ENCODE results near the gene TEX2. TPM values are rescaled to one million over a fixed set of nuclear protein-coding genes. Genes with fewer than 3 reads are reported as not detected.
A peak's percentile ranks its signal among the peaks of the same experiment; 100 is the strongest.

Gene TEX2
- total RNA-seq, 4 donors from 2014 or later, result 12.3 to 137 (median 30.3) TPM

- no peak for DNase-seq
- Histone ChIP-seq H3K36me3 (peaks cover 0 to 3% (median 0%) of the 10 kb centered on the region in 4 donors), H3K9me3 (no peaks in the 10 kb centered on the region), H3K4me3 (no peak overlapping the region), H3K27ac (peak overlapping the region in 1 of 4 donors; percentile 1), H3K27me3 (no peaks in the 10 kb centered on the region), H3K4me1 (peaks cover 8 to 20% (median 17%) of the 10 kb centered on the region in 4 donors)
- in situ Hi-C loops (cut with MboI; ENCODE audit: low pct_ligation_motif_present in 1 of 4, low pct_unique_long_range_greater_than_20kb in 1 of 4, low sequenced_read_pairs in 3 of 4) (loop anchor here in 2 of 4 donors (10.0 to 25.0 kb wide), 2 partner anchors 114 to 236 kb away; partner anchors contain the start of genes CSHL1 (in 1 of the 2) and GH1 (in 1 of the 2)), intact Hi-C loops (cut with DNase I; ENCODE audit: low total_unique reads) (loop anchor here (5.0 kb wide), 1 partner anchor 139 kb away; no protein-coding TSS in a partner anchor)
- TF ChIP-seq POLR2A (IDR thresholded peaks at IDR 0.05), result no peak
- no peak for TF ChIP-seq EP300 (IDR thresholded peaks at IDR 0.05; ENCODE audit: low read depth)
- no peak for TF ChIP-seq POLR2AphosphoS5 (IDR thresholded peaks at IDR 0.05)
- no peak for TF ChIP-seq CTCF (IDR thresholded peaks at IDR 0.05)
- WGBS, 2 donors (ENCODE audit: low coverage in 1 of 2), result 86 to 100% methylated on average over 1 to 4 of the region's 4 CpGs
Measured at GRCh38 chr17:64148699-64149098, 114.4 kb downstream of the TEX2 start.

GRCh38 chr17:64148017-64148631 lies 114.9 kb downstream of the TEX2 start:
- Histone ChIP-seq H3K9me3 (no peaks in the 10 kb centered on the region), H3K27me3 (no peaks in the 10 kb centered on the region), H3K4me1 (peaks cover 8 to 20% (median 17%) of the 10 kb centered on the region in 4 donors), H3K4me3 (no peak overlapping the region), H3K36me3 (peaks cover 0 to 3% (median 0%) of the 10 kb centered on the region in 4 donors), H3K27ac (peak overlapping the region in 3 of 4 donors; percentile 93 to 96 (median 96))
- no peak for TF ChIP-seq POLR2A (IDR thresholded peaks at IDR 0.05)
- in situ Hi-C loops (cut with MboI; ENCODE audit: low pct_ligation_motif_present in 1 of 4, low pct_unique_long_range_greater_than_20kb in 1 of 4, low sequenced_read_pairs in 3 of 4) (loop anchor here in 2 of 4 donors (10.0 to 25.0 kb wide), 2 partner anchors 113 to 236 kb away; partner anchors contain the start of genes CSHL1 (in 1 of the 2) and GH1 (in 1 of the 2)), intact Hi-C loops (cut with DNase I; ENCODE audit: low total_unique reads) (loop anchor here (5.0 kb wide), 1 partner anchor 139 kb away; no protein-coding TSS in a partner anchor)
- DNase-seq, result no peak
- WGBS, 2 donors (ENCODE audit: low coverage in 1 of 2), result 66 to 67% methylated on average over 4 to 8 of the region's 8 CpGs

- peak overlapping the region; percentile 92 to 96 (median 94) for H3K27ac ChIP-seq
- peak overlapping the region in 3 of 4 donors; percentile 62 to 70 (median 65) for H3K4me3 ChIP-seq
- WGBS, 2 donors (ENCODE audit: low coverage in 1 of 2), result 30 to 36% methylated on average over 12 to 15 of the region's 15 CpGs
- DNase-seq, result no peak
- intact Hi-C loops (cut with DNase I; ENCODE audit: low total_unique reads) (loop anchor here (5.0 kb wide), 1 partner anchor 140 kb away; no protein-coding TSS in a partner anchor), in situ Hi-C loops (cut with MboI; ENCODE audit: low pct_ligation_motif_present in 1 of 4, low pct_unique_long_range_greater_than_20kb in 1 of 4, low sequenced_read_pairs in 3 of 4) (loop anchor here in 2 of 4 donors (10.0 to 25.0 kb wide), 2 partner anchors 113 to 235 kb away; partner anchors contain the start of genes CSHL1 (in 1 of the 2) and GH1 (in 1 of the 2))
- H3K36me3 ChIP-seq, result no peaks in the 10 kb centered on the region
- no peaks in the 10 kb centered on the region for H3K9me3 ChIP-seq
- peaks cover 8 to 20% (median 17%) of the 10 kb centered on the region in 4 donors for H3K4me1 ChIP-seq
- no peak for TF ChIP-seq CTCF (IDR thresholded peaks at IDR 0.05)
- TF ChIP-seq EP300 (IDR thresholded peaks at IDR 0.05; ENCODE audit: low read depth), result no peak
- TF ChIP-seq POLR2AphosphoS5 (IDR thresholded peaks at IDR 0.05), result no peak
- TF ChIP-seq POLR2A (IDR thresholded peaks at IDR 0.05), result no peak
- no peaks in the 10 kb centered on the region for H3K27me3 ChIP-seq
Measured at GRCh38 chr17:64147110-64148016, 115.7 kb downstream of the TEX2 start.

GRCh38 chr17:64146418-64147109 lies 116.5 kb downstream of the TEX2 start:
- TF ChIP-seq CTCF (IDR thresholded peaks at IDR 0.05) (no peak), POLR2AphosphoS5 (IDR thresholded peaks at IDR 0.05) (peak in 1 of 3 donors; percentile 33)
- Histone ChIP-seq H3K27me3 (no peaks in the 10 kb centered on the region), H3K9me3 (no peaks in the 10 kb centered on the region), H3K27ac (peak overlapping the region; percentile 92 to 96 (median 94)), H3K4me3 (peak overlapping the region; percentile 62 to 87 (median 68)), H3K4me1 (peaks cover 8 to 20% (median 17%) of the 10 kb centered on the region in 4 donors), H3K36me3 (no peaks in the 10 kb centered on the region)
- DNase-seq, result peak; percentile 60
- 2 to 25% methylated on average over 2 to 34 of the region's 34 CpGs for WGBS, 2 donors (ENCODE audit: low coverage in 1 of 2)
- in situ Hi-C loops (cut with MboI; ENCODE audit: low pct_ligation_motif_present in 1 of 4, low pct_unique_long_range_greater_than_20kb in 1 of 4, low sequenced_read_pairs in 3 of 4), result loop anchor here in 2 of 4 donors (10.0 to 25.0 kb wide), 2 partner anchors 112 to 234 kb away; partner anchors contain the start of genes CSHL1 (in 1 of the 2) and GH1 (in 1 of the 2)
- intact Hi-C loops (cut with DNase I; ENCODE audit: low total_unique reads), result loop anchor here (1.0 to 5.0 kb wide), 2 partner anchors 116 to 141 kb away; no protein-coding TSS in a partner anchor

All from transverse colon (tissue), 4 donors.